ENCODE results near the gene POLR1H.

DNA sequence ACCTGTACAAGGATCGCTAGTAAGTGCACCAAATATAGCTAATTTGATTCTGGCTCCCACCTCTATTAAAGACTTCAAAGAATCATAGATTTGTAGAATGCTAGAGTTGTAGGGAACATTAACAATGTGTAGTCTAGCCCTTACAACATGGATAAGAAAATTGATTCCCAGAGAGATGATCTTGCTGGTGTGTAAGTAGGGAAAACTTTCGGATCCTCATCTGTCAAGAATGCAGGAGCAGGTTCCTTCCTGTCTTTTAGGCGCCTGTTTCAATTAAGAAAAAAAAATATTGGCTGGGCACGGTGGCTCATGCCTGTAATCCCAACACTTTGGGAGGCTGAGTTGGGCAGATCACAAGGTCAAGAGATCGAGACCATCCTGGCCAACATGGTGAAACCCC is 26.8 kb downstream of the POLR1H start:
- TF ChIP-seq, protein P1, sequence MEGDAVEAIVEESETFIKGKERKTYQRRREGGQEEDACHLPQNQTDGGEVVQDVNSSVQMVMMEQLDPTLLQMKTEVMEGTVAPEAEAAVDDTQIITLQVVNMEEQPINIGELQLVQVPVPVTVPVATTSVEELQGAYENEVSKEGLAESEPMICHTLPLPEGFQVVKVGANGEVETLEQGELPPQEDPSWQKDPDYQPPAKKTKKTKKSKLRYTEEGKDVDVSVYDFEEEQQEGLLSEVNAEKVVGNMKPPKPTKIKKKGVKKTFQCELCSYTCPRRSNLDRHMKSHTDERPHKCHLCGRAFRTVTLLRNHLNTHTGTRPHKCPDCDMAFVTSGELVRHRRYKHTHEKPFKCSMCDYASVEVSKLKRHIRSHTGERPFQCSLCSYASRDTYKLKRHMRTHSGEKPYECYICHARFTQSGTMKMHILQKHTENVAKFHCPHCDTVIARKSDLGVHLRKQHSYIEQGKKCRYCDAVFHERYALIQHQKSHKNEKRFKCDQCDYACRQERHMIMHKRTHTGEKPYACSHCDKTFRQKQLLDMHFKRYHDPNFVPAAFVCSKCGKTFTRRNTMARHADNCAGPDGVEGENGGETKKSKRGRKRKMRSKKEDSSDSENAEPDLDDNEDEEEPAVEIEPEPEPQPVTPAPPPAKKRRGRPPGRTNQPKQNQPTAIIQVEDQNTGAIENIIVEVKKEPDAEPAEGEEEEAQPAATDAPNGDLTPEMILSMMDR (conservative IDR thresholded peaks at IDR 0.05; ENCODE audit: low read depth, low read length), result no peak
- no peak for TF ChIP-seq EZH2 (IDR thresholded peaks at IDR 0.05; ENCODE audit: low read length, unreplicated experiment)
- no peak for TF ChIP-seq EZH2phosphoT487 (IDR thresholded peaks at IDR 0.05; ENCODE audit: borderline replicate concordance, low read length)

Measured in PC-3 (cell line).